GM12878 (cell line): ENCODE data around the gene DCP1A. TPM values are rescaled to one million over a fixed set of nuclear protein-coding genes. Genes with fewer than 3 reads are reported as not detected.
A peak's percentile ranks its signal among the peaks of the same experiment; 100 is the strongest.

ENCODE experiments used
- BACH1 ChIP-seq: fragments of 450-650 bp; IDR thresholded peaks from 2 replicates; pipeline ENCODE4 v1.6.1; 2017; ENCODE audit warnings: mild to moderate bottlenecking, borderline replicate concordance
- BHLHE40 ChIP-seq, 2 experiments: fragments of 450-650 bp in 1 of 2; IDR thresholded peaks; 2 replicates each; pipeline ENCODE4 v1.6.1; 2011 to 2017; ENCODE audit warnings: low read depth in 2 of 2, borderline replicate concordance in 1 of 2, improper control_type of control experiment in 1 of 2, low read length in 1 of 2, mild to moderate bottlenecking in 1 of 2
- CBX3 ChIP-seq: fragments of 200-600 bp; sonication (generic); IDR thresholded peaks from 2 replicates; pipeline ENCODE4 v1.6.1; 2016; ENCODE audit warnings: low read depth, borderline replicate concordance
- CEBPB ChIP-seq, 2 experiments: fragments of 150-350 bp in 1 of 2; IDR thresholded peaks; 2 replicates each; pipeline ENCODE4 v1.6.1; 2012 to 2014; ENCODE audit warnings: low read depth in 2 of 2, low read length in 2 of 2, borderline replicate concordance in 1 of 2, inconsistent platforms in 1 of 2
- EGR1 ChIP-seq, 2 experiments: IDR thresholded peaks; 1 replicate in 1 of 2; 2 replicates in 1 of 2; pipeline ENCODE4 v1.6.1; 2011 to 2012; ENCODE audit warnings: low read depth in 2 of 2, low read length in 2 of 2, borderline replicate concordance in 1 of 2, mild to moderate bottlenecking in 1 of 2, moderate library complexity in 1 of 2
- ELK1 ChIP-seq: IDR thresholded peaks from 2 replicates; pipeline ENCODE4 v1.6.1; 2012; ENCODE audit warnings: low read depth, low read length, improper control_type of control experiment
- GABPA ChIP-seq: IDR thresholded peaks from 2 replicates; pipeline ENCODE4 v1.6.1; 2014; ENCODE audit warnings: antibody characterized with exemption, low read depth, mild to moderate bottlenecking, inconsistent platforms
- KAT2A ChIP-seq: conservative IDR thresholded peaks from 2 replicates; pipeline ENCODE4 v1.6.1; 2011; ENCODE audit warnings: low read depth, low read length; ENCODE audit not compliant: control insufficient read depth
- MTA3 ChIP-seq: IDR thresholded peaks from 2 replicates; pipeline ENCODE4 v1.6.1; 2012; ENCODE audit warnings: low read length, inconsistent platforms, borderline replicate concordance
- NR2C1 ChIP-seq: fragments of 450-650 bp; IDR thresholded peaks from 2 replicates; pipeline ENCODE4 v1.6.1; 2017; ENCODE audit warnings: antibody characterized with exemption, mild to moderate bottlenecking, moderate library complexity
- NRF1 ChIP-seq: conservative IDR thresholded peaks from 2 replicates; pipeline ENCODE4 v1.6.1; 2011; ENCODE audit warnings: mild to moderate bottlenecking, low read depth, low read length, improper control_type of control experiment
- POU2F2 ChIP-seq: IDR thresholded peaks from 3 replicates; pipeline ENCODE4 v1.6.1; 2011; ENCODE audit warnings: low read depth, mild to moderate bottlenecking, low read length, borderline replicate concordance
- ZBTB33 ChIP-seq: fragments of 450-650 bp; IDR thresholded peaks from 2 replicates; pipeline ENCODE4 v1.6.1; 2017; ENCODE audit warnings: mild to moderate bottlenecking
- ZNF24 ChIP-seq: fragments of 450-650 bp; IDR thresholded peaks from 2 replicates; pipeline ENCODE4 v1.6.1; 2017; ENCODE audit warnings: antibody characterized with exemption, mild to moderate bottlenecking
- polyA plus RNA-seq, 11 experiments: library from polyadenylated mRNA; depleted of rRNA in 4 of 11; unstranded in 6 of 11; stranded (reverse) in 5 of 11; fragments of >200 nt; fragmentation: Nextera tagmentation in 4 of 11; fragmentation: Illumina TruSeq in 1 of 11; extraction: Ambion mirVana in 4 of 11; extraction: Trizol in 1 of 11; gene quantifications; 1 replicate in 1 of 11; 2 replicates in 10 of 11; pipeline versions ENCODE4 v1.2.1 to v1.2.3, GENCODE V29; 2011 to 2016; ENCODE audit warnings: inconsistent platforms in 2 of 11, missing spikeins in 2 of 11, low read depth in 1 of 11
- total RNA-seq, 4 experiments: library from RNA; depleted of rRNA in 3 of 4; stranded (reverse); fragments of >200 nt in 3 of 4; fragmentation: Illumina TruSeq in 1 of 4; extraction: Trizol in 1 of 4; gene quantifications; 2 replicates each; pipeline versions ENCODE4 v1.2.1 to v1.2.3, GENCODE V29; 2013 to 2021
- TF ChIP-seq, protein P1 (sequence below): fragments of 450-650 bp; IDR thresholded peaks from 2 replicates; pipeline ENCODE4 v1.6.1; 2016; ENCODE audit warnings: mild to moderate bottlenecking, moderate library complexity, borderline replicate concordance
- TF ChIP-seq, protein P2 (sequence below): IDR thresholded peaks from 2 replicates; pipeline ENCODE4 v1.6.1; 2011; ENCODE audit warnings: low read depth, low read length, improper control_type of control experiment, borderline replicate concordance

The DCP1A gene
- total and polyA plus RNA-seq, 10 of the 15 experiments (the other 5 are each of a cell fraction or from before 2014, with no cell fraction given), result 12.5 to 34.6 (median 16.3) TPM

DNA sequence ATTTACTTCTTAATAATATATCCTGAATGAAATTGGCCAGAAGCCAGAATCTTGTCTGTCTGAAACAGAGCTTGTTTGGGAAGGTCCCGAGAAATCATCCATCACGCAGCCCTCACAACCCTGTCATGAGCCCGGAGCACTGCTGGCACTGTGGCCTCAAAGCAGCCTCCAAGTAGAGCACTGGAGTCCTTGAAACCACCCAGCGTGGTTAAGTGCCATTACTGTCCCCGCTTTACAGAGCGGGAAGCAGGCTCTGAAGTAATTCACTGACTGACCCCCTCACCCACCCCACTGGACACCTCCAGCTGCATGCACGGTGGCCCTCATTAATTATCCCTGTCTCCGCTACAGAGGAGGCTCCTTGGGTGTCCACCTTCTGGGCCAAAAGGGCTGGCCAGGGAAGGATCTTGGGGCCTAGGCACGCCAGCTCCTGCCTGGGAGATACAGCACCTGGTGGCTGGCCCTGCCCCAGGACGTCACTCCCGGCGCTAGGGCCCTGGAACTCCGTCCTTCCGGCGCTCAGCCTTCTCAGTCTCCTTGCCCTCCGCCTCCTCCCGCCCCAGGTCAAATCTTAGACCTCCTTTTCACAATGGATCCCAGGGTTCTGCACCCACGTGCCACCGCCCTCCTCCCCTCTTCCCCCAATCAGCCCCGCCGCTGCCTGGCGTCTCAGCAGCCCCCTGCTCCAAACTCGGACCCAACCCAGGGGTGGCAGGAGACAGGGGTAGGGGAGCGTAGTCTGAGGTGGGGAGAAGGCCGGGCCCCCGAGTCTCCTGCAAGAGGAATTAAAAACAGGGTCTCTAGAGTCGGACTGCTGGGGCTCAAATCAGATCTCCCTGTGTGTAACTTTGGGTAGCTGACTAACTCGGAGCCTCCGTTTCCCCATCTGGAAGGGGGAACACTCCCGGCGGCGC lies 92.6 kb downstream of the DCP1A start (continued):
- no peak for TF ChIP-seq ZNF24
- TF ChIP-seq NRF1, result no peak
- no peak for TF ChIP-seq POU2F2
- TF ChIP-seq, protein P1, sequence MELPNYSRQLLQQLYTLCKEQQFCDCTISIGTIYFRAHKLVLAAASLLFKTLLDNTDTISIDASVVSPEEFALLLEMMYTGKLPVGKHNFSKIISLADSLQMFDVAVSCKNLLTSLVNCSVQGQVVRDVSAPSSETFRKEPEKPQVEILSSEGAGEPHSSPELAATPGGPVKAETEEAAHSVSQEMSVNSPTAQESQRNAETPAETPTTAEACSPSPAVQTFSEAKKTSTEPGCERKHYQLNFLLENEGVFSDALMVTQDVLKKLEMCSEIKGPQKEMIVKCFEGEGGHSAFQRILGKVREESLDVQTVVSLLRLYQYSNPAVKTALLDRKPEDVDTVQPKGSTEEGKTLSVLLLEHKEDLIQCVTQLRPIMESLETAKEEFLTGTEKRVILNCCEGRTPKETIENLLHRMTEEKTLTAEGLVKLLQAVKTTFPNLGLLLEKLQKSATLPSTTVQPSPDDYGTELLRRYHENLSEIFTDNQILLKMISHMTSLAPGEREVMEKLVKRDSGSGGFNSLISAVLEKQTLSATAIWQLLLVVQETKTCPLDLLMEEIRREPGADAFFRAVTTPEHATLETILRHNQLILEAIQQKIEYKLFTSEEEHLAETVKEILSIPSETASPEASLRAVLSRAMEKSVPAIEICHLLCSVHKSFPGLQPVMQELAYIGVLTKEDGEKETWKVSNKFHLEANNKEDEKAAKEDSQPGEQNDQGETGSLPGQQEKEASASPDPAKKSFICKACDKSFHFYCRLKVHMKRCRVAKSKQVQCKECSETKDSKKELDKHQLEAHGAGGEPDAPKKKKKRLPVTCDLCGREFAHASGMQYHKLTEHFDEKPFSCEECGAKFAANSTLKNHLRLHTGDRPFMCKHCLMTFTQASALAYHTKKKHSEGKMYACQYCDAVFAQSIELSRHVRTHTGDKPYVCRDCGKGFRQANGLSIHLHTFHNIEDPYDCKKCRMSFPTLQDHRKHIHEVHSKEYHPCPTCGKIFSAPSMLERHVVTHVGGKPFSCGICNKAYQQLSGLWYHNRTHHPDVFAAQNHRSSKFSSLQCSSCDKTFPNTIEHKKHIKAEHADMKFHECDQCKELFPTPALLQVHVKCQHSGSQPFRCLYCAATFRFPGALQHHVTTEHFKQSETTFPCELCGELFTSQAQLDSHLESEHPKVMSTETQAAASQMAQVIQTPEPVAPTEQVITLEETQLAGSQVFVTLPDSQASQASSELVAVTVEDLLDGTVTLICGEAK, result no peak
- no peak for TF ChIP-seq ZBTB33
- TF ChIP-seq GABPA, result no peak
- peak in 1 of 2 experiments; percentile 39; a peak in 2 of 4 replicates for TF ChIP-seq BHLHE40 (IDR thresholded peaks at IDR 0.05; ENCODE audit: borderline replicate concordance in 1 of 2, low read depth in 2 of 2, low read length in 1 of 2)
- no peak for TF ChIP-seq CEBPB (IDR thresholded peaks at IDR 0.05; ENCODE audit: borderline replicate concordance in 1 of 2, low read depth in 2 of 2, low read length in 2 of 2)
- TF ChIP-seq, protein P2, sequence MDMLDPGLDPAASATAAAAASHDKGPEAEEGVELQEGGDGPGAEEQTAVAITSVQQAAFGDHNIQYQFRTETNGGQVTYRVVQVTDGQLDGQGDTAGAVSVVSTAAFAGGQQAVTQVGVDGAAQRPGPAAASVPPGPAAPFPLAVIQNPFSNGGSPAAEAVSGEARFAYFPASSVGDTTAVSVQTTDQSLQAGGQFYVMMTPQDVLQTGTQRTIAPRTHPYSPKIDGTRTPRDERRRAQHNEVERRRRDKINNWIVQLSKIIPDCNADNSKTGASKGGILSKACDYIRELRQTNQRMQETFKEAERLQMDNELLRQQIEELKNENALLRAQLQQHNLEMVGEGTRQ, result no peak
- TF ChIP-seq NR2C1, result no peak
- TF ChIP-seq BACH1, result peak; percentile 14; the same call in 1 of the 2 replicates
- TF ChIP-seq MTA3, result no peak
- TF ChIP-seq CBX3, result no peak
- TF ChIP-seq EGR1 (IDR thresholded peaks at IDR 0.05; ENCODE audit: borderline replicate concordance in 1 of 2, low read depth in 2 of 2, low read length in 2 of 2), result peak in 1 of 2 experiments; percentile 47; a peak in 1 of 3 replicates
- no peak for TF ChIP-seq KAT2A
- peak; percentile 45; the same call in 1 of the 2 replicates for TF ChIP-seq ELK1
